DOHH2 (cell line): ENCODE data around the gene MAGI1.

Source experiments
- H3F3A ChIP-seq: fragments of 200-600 bp; sonication (generic), shearing (Covaris generic); 2 replicates; pipeline ENCODE4 v1.6.0; 2016; ENCODE audit warnings: antibody characterized with exemption, mild to moderate bottlenecking; ENCODE audit not compliant: control insufficient read depth, insufficient read depth
- H3K27ac ChIP-seq: fragments of 200-600 bp; sonication (generic); 2 replicates; pipeline ENCODE4 v1.5.1; 2014; ENCODE audit warnings: low read depth, mild to moderate bottlenecking, low read length, moderate library complexity
- H3K27me3 ChIP-seq: fragments of 200-600 bp; sonication (generic); 2 replicates; pipeline ENCODE4 v1.6.1; 2014; ENCODE audit warnings: mild to moderate bottlenecking, low read length, mixed read lengths; ENCODE audit not compliant: control insufficient read depth
- H3K36me3 ChIP-seq: fragments of 200-600 bp; sonication (generic); 2 replicates; pipeline ENCODE4 v1.6.1; 2014; ENCODE audit warnings: mild to moderate bottlenecking, low read length, moderate library complexity, mixed read lengths; ENCODE audit not compliant: control insufficient read depth
- H3K4me1 ChIP-seq: fragments of 200-600 bp; sonication (generic); 2 replicates; pipeline ENCODE4 v1.6.1; 2014; ENCODE audit warnings: mild to moderate bottlenecking, low read length, mixed read lengths; ENCODE audit not compliant: control insufficient read depth
- H3K4me2 ChIP-seq: fragments of 200-600 bp; sonication (generic); 2 replicates; pipeline ENCODE4 v1.6.0; 2014; ENCODE audit warnings: mild to moderate bottlenecking, low read length, moderate library complexity
- H3K4me3 ChIP-seq: fragments of 200-600 bp; sonication (generic); 2 replicates; pipeline ENCODE4 v1.5.1; 2014; ENCODE audit warnings: mild to moderate bottlenecking, low read length, mixed read lengths
- H3K79me2 ChIP-seq: fragments of 200-600 bp; sonication (generic); 2 replicates; pipeline ENCODE4 v1.6.1; 2014; ENCODE audit warnings: mild to moderate bottlenecking, low read length, mixed read lengths; ENCODE audit not compliant: control insufficient read depth
- H3K9me2 ChIP-seq: fragments of 200-600 bp; sonication (generic); replicated peaks from 2 replicates; pipeline ENCODE4 v1.6.1; 2014; ENCODE audit warnings: mild to moderate bottlenecking, low read length, mixed read lengths; ENCODE audit not compliant: control insufficient read depth
- H3K9me3 ChIP-seq: fragments of 200-600 bp; sonication (generic); 2 replicates; pipeline ENCODE4 v1.6.1; 2014; ENCODE audit warnings: antibody characterized with exemption, low read length, mixed read lengths; ENCODE audit not compliant: control insufficient read depth, insufficient read depth
- H4K20me1 ChIP-seq: fragments of 200-600 bp; sonication (generic); 2 replicates; pipeline ENCODE4 v1.6.0; 2014; ENCODE audit warnings: low read depth, mild to moderate bottlenecking, antibody characterized with exemption, low read length, moderate library complexity; ENCODE audit not compliant: control insufficient read depth, insufficient read depth
- CTCF ChIP-seq: fragments of 200-600 bp; sonication (generic); IDR thresholded peaks from one replicate; pipeline ENCODE4 v1.5.1; 2014; ENCODE audit warnings: antibody characterized with exemption, mild to moderate bottlenecking, low read depth, low read length; ENCODE audit not compliant: poor library complexity, severe bottlenecking
- EZH2phosphoT487 ChIP-seq: fragments of 200-600 bp; sonication (generic); IDR thresholded peaks from 2 replicates; pipeline ENCODE4 v1.6.1; 2017; ENCODE audit warnings: borderline replicate concordance, mild to moderate bottlenecking, antibody characterized with exemption, low read length, moderate library complexity, mixed read lengths

The MAGI1 gene

GRCh38 chr3:66015841-66016240 is 22.9 kb downstream of the MAGI1 start:
- Histone ChIP-seq H4K20me1 (no peaks in the 10 kb centered on the region), H3K27ac (no peak overlapping the region), H3K79me2 (no peaks in the 10 kb centered on the region), H3K36me3 (no peaks in the 10 kb centered on the region), H3K9me2 (no peaks in the 10 kb centered on the region), H3K27me3 (no peaks in the 10 kb centered on the region), H3K4me3 (no peak overlapping the region), H3F3A (no peaks in the 10 kb centered on the region), H3K4me2 (no peak overlapping the region), H3K9me3 (no peaks in the 10 kb centered on the region), H3K4me1 (no peaks in the 10 kb centered on the region)
- TF ChIP-seq CTCF = no peak
- TF ChIP-seq EZH2phosphoT487 = no peak

- Histone ChIP-seq H3K27me3 (no peaks in the 10 kb centered on the region), H3F3A (no peaks in the 10 kb centered on the region), H3K79me2 (no peaks in the 10 kb centered on the region), H3K4me3 (no peak overlapping the region), H3K9me2 (no peaks in the 10 kb centered on the region), H3K36me3 (no peaks in the 10 kb centered on the region), H3K4me2 (no peak overlapping the region), H3K4me1 (no peaks in the 10 kb centered on the region), H3K9me3 (no peaks in the 10 kb centered on the region), H3K27ac (no peak overlapping the region), H4K20me1 (no peaks in the 10 kb centered on the region)
- TF ChIP-seq EZH2phosphoT487 = no peak
Measured at GRCh38 chr3:66014651-66015050, 24.1 kb downstream of the MAGI1 start.

- Histone ChIP-seq H4K20me1 (no peaks in the 10 kb centered on the region), H3K9me3 (no peaks in the 10 kb centered on the region), H3K4me1 (no peaks in the 10 kb centered on the region), H3F3A (no peaks in the 10 kb centered on the region), H3K4me2 (no peak overlapping the region), H3K27me3 (no peaks in the 10 kb centered on the region), H3K79me2 (no peaks in the 10 kb centered on the region), H3K4me3 (no peak overlapping the region), H3K36me3 (no peaks in the 10 kb centered on the region), H3K27ac (no peak overlapping the region), H3K9me2 (no peaks in the 10 kb centered on the region)
- no peak for TF ChIP-seq CTCF
- no peak for TF ChIP-seq EZH2phosphoT487
Measured at GRCh38 chr3:66014056-66014455, 24.7 kb downstream of the MAGI1 start.

GRCh38 chr3:66012711-66013110 is 26.0 kb downstream of the MAGI1 start:
- TF ChIP-seq EZH2phosphoT487 = no peak
- no peak for TF ChIP-seq CTCF
- H4K20me1 ChIP-seq = no peaks in the 10 kb centered on the region
- H3K9me3 ChIP-seq = no peaks in the 10 kb centered on the region
- H3K4me2 ChIP-seq = no peak overlapping the region
- no peaks in the 10 kb centered on the region for H3K4me1 ChIP-seq
- H3F3A ChIP-seq = no peaks in the 10 kb centered on the region
- no peaks in the 10 kb centered on the region for H3K9me2 ChIP-seq
- no peak overlapping the region for H3K27ac ChIP-seq
- H3K27me3 ChIP-seq = no peaks in the 10 kb centered on the region
- H3K36me3 ChIP-seq = no peaks in the 10 kb centered on the region
- no peaks in the 10 kb centered on the region for H3K79me2 ChIP-seq
- no peak overlapping the region for H3K4me3 ChIP-seq
